ENCODE data around the gene GJB5.
A peak's percentile ranks its signal among the peaks of the same experiment; 100 is the strongest.

GJB5 gene

GRCh38 chr1:34794001-34794789 lies 39.3 kb downstream of the GJB5 start:
- Mint-ChIP-seq H3K27ac (no peak overlapping the region), H3K9me3 (no peaks in the 10 kb centered on the region), H3K4me1 (peaks cover 4% of the 10 kb centered on the region), H3K27me3 (peaks cover 7% of the 10 kb centered on the region), H3K4me3 (no peak overlapping the region), H3K36me3 (no peaks in the 10 kb centered on the region)

GRCh38 chr1:34794790-34795180 lies 39.9 kb downstream of the GJB5 start:
- peaks cover 4% of the 10 kb centered on the region for H3K4me1 Mint-ChIP-seq
- H3K9me3 Mint-ChIP-seq = no peaks in the 10 kb centered on the region
- peaks cover 4% of the 10 kb centered on the region for H3K27me3 Mint-ChIP-seq
- no peak overlapping the region for H3K27ac Mint-ChIP-seq
- no peak overlapping the region for H3K4me3 Mint-ChIP-seq
- no peaks in the 10 kb centered on the region for H3K36me3 Mint-ChIP-seq

- no peak overlapping the region for H3K27ac Mint-ChIP-seq
- H3K27me3 Mint-ChIP-seq = peaks cover 4% of the 10 kb centered on the region
- no peak overlapping the region for H3K4me3 Mint-ChIP-seq
- no peaks in the 10 kb centered on the region for H3K9me3 Mint-ChIP-seq
- H3K36me3 Mint-ChIP-seq = no peaks in the 10 kb centered on the region
- H3K4me1 Mint-ChIP-seq = peaks cover 9% of the 10 kb centered on the region
Observed at GRCh38 chr1:34795916-34796315, 41.1 kb downstream of the GJB5 start.

- Mint-ChIP-seq H3K27ac (no peak overlapping the region), H3K4me3 (no peak overlapping the region), H3K4me1 (peaks cover 9% of the 10 kb centered on the region), H3K36me3 (no peaks in the 10 kb centered on the region), H3K27me3 (no peaks in the 10 kb centered on the region), H3K9me3 (no peaks in the 10 kb centered on the region)
Observed at GRCh38 chr1:34796990-34797389, 42.1 kb downstream of the GJB5 start.

- peaks cover 6% of the 10 kb centered on the region for H3K36me3 Mint-ChIP-seq
- peak overlapping the region; percentile 77 for H3K27ac Mint-ChIP-seq
- no peaks in the 10 kb centered on the region for H3K27me3 Mint-ChIP-seq
- H3K9me3 Mint-ChIP-seq = no peaks in the 10 kb centered on the region
- H3K4me3 Mint-ChIP-seq = no peak overlapping the region
- peaks cover 5% of the 10 kb centered on the region for H3K4me1 Mint-ChIP-seq
Observed at GRCh38 chr1:34800214-34800613, 45.4 kb downstream of the GJB5 start.

- Mint-ChIP-seq H3K4me1 (peaks cover 5% of the 10 kb centered on the region), H3K27me3 (no peaks in the 10 kb centered on the region), H3K4me3 (no peak overlapping the region), H3K36me3 (peaks cover 9% of the 10 kb centered on the region), H3K27ac (no peak overlapping the region), H3K9me3 (no peaks in the 10 kb centered on the region)
Observed at GRCh38 chr1:34803770-34804169, 48.9 kb downstream of the GJB5 start.

- H3K4me3 Mint-ChIP-seq = no peak overlapping the region
- H3K4me1 Mint-ChIP-seq = no peaks in the 10 kb centered on the region
- peaks cover 17% of the 10 kb centered on the region for H3K36me3 Mint-ChIP-seq
- no peak overlapping the region for H3K27ac Mint-ChIP-seq
- H3K27me3 Mint-ChIP-seq = no peaks in the 10 kb centered on the region
- H3K9me3 Mint-ChIP-seq = peaks cover 6% of the 10 kb centered on the region
Observed at GRCh38 chr1:34806396-34806795, 51.5 kb downstream of the GJB5 start.

All from activated naive CD4-positive, alpha-beta T cell treated with anti-CD3 and anti-CD28 coated beads, Interleukin-2, amount 50 U/mL, for 24 hours (primary cell).